ENCODE results near the gene KCNIP2. TPM values are rescaled to one million over a fixed set of nuclear protein-coding genes. Genes with fewer than 3 reads are reported as not detected.

The KCNIP2 gene
- total and polyA plus RNA-seq, 2 of the 13 experiments (the other 11 are each of a cell fraction or from before 2014, with no cell fraction given) = 0.42 to 0.70 TPM

GRCh38 chr10:101886521-101887312 lies 43.1 kb upstream of the KCNIP2 start (continued):
- TF ChIP-seq SKIL (CRISPR knock-in tag; IDR thresholded peaks at IDR 0.05; ENCODE audit: borderline replicate concordance) (no peak), MLX (CRISPR knock-in tag; IDR thresholded peaks at IDR 0.05) (no peak), ZNF737 (CRISPR knock-in tag; IDR thresholded peaks at IDR 0.05; ENCODE audit: borderline replicate concordance) (no peak), NCOA2 (CRISPR knock-in tag; IDR thresholded peaks at IDR 0.05) (no peak), DBP (CRISPR knock-in tag; IDR thresholded peaks at IDR 0.05; ENCODE audit: not compliant biosample characterization) (no peak)

GRCh38 chr10:101881036-101881774 lies 37.6 kb upstream of the KCNIP2 start:
- TF ChIP-seq GATAD2A (CRISPR knock-in tag; IDR thresholded peaks at IDR 0.05) (no peak), FOXC1 (CRISPR knock-in tag; IDR thresholded peaks at IDR 0.05; ENCODE audit: borderline replicate concordance) (no peak), ZNF496 (CRISPR knock-in tag; IDR thresholded peaks at IDR 0.05; ENCODE audit: insufficient replicate concordance) (no peak), JUN (CRISPR knock-in tag; IDR thresholded peaks at IDR 0.05) (no peak), ELF3 (CRISPR knock-in tag; IDR thresholded peaks at IDR 0.05) (no peak)
- no peak for ATAC-seq
- intact Hi-C loops (cut with micrococcal nuclease; ENCODE audit: unreplicated experiment) (no loop called here), in situ Hi-C loops (cut with HindIII; ENCODE audit: extremely low pct_ligation_motif_present, low pct_unique_long_range_greater_than_20kb) (no loop called here)
- H3K9me3 ChIP-seq (ENCODE audit: low read length) = no peaks in the 10 kb centered on the region
- no peak overlapping the region for H3K4me3 ChIP-seq (replicated peaks in 1 of 3; ENCODE audit: insufficient read depth in 1 of 3, low read depth in 2 of 3, low read length in 3 of 3)
- no peak for DNase-seq (ENCODE audit: low spot score)
- no peaks in the 10 kb centered on the region for H3K4me1 ChIP-seq (ENCODE audit: insufficient read depth, low read length)
- FAIRE-seq = no peak
- H2AFZ ChIP-seq (ENCODE audit: low read length) = no peak overlapping the region
- H3K4me2 ChIP-seq (ENCODE audit: low read depth, low read length) = no peak overlapping the region
- BruUV-seq (replicated peaks) = no TSS peak
- no peaks in the 10 kb centered on the region for H3K79me2 ChIP-seq (ENCODE audit: insufficient read depth, low read length)
- POLR2A ChIA-PET = no interaction called here
- WGBS (ENCODE audit: low lambda C conversion rate) = 98% methylated on average over 2 of the region's 2 CpGs
- no peak overlapping the region for H3K27ac ChIP-seq (ENCODE audit: extremely low read length, insufficient read depth, low read length)
- CTCF ChIA-PET (ENCODE audit: low intra/inter-chr PET ratio, low total read pairs) = no interaction called here
- no peaks in the 10 kb centered on the region for H3K27me3 ChIP-seq (ENCODE audit: control insufficient read depth in 1 of 2, insufficient read depth in 2 of 2, low read length in 2 of 2)
- no peak overlapping the region for H3K9ac ChIP-seq (ENCODE audit: insufficient read depth, low read depth, low read length)
- H3K36me3 ChIP-seq (replicated peaks in 1 of 2; ENCODE audit: control insufficient read depth in 1 of 2, insufficient read depth in 2 of 2, low read length in 2 of 2) = peaks cover 0 to 4% of the 10 kb centered on the region in 2 experiments; a peak in 3 of 5 replicates
- H4K20me1 ChIP-seq (ENCODE audit: insufficient read depth, low read length) = no peaks in the 10 kb centered on the region
